ENCODE measurements around the gene ELMO2.

DNA sequence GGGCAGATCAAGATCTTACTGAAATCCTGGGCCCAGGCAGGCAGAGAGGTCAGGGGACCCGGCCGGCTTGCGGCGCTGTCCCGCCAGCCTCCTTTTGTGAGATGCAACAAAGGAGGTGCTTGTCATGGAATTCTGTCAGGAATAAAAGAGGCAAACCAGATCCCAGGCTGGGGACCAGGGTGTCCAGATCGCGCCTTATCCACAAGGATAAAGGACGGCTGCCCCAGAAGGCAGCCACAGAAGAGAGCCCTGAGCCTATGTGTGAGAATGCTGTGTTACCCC, 55.5 kb downstream of the ELMO2 start:
- TF ChIP-seq, protein P1, sequence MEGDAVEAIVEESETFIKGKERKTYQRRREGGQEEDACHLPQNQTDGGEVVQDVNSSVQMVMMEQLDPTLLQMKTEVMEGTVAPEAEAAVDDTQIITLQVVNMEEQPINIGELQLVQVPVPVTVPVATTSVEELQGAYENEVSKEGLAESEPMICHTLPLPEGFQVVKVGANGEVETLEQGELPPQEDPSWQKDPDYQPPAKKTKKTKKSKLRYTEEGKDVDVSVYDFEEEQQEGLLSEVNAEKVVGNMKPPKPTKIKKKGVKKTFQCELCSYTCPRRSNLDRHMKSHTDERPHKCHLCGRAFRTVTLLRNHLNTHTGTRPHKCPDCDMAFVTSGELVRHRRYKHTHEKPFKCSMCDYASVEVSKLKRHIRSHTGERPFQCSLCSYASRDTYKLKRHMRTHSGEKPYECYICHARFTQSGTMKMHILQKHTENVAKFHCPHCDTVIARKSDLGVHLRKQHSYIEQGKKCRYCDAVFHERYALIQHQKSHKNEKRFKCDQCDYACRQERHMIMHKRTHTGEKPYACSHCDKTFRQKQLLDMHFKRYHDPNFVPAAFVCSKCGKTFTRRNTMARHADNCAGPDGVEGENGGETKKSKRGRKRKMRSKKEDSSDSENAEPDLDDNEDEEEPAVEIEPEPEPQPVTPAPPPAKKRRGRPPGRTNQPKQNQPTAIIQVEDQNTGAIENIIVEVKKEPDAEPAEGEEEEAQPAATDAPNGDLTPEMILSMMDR (IDR thresholded peaks at IDR 0.05; ENCODE audit: low read length), result no peak
- TF ChIP-seq EZH2phosphoT487 (IDR thresholded peaks at IDR 0.05; ENCODE audit: low read length), result no peak
